Activated CD4-positive, alpha-beta T cell treated with anti-CD3 and anti-CD28 coated beads, Interleukin-2, amount 50 U/mL, for 48 hours (primary cell): ENCODE measurements around the gene NDFIP1.

Source experiments
- DNase-seq, 2 experiments: peaks; one replicate each; pipeline ENCODE4 v3.0.0-alpha.2; 2020

NDFIP1 gene

GRCh38 chr5:142108432-142109330 is at the start of gene NDFIP1:
Gene NDFIP1 (plus strand): TSS chr5:142108779. CDS start chr5:142108975, 196 bp downstream.
- DNase-seq = peak; percentile 82 to 86

GRCh38 chr5:142059304-142059940 is 49.2 kb upstream of the NDFIP1 start:
- no peak for DNase-seq

GRCh38 chr5:142063376-142063775 is 45.2 kb upstream of the NDFIP1 start:
- no peak for DNase-seq

GRCh38 chr5:142063878-142064331 is 44.7 kb upstream of the NDFIP1 start:
- peak; percentile 30 to 46 for DNase-seq

- DNase-seq = no peak
Measured at GRCh38 chr5:142065273-142065672, 43.3 kb upstream of the NDFIP1 start.

GRCh38 chr5:142069606-142070399 is 38.8 kb upstream of the NDFIP1 start:
- no peak for DNase-seq

- DNase-seq = no peak
Measured at GRCh38 chr5:142070734-142071133, 37.8 kb upstream of the NDFIP1 start.

- DNase-seq = no peak
Measured at GRCh38 chr5:142072488-142072887, 36.1 kb upstream of the NDFIP1 start.

GRCh38 chr5:142073362-142073988 is 35.1 kb upstream of the NDFIP1 start:
- no peak for DNase-seq

GRCh38 chr5:142074006-142074405 is 34.6 kb upstream of the NDFIP1 start:
- DNase-seq = no peak

- no peak for DNase-seq
Measured at GRCh38 chr5:142078221-142078620, 30.4 kb upstream of the NDFIP1 start.

GRCh38 chr5:142078706-142079105 is 29.9 kb upstream of the NDFIP1 start:
- DNase-seq = no peak

- DNase-seq = no peak
Measured at GRCh38 chr5:142079306-142079721, 29.3 kb upstream of the NDFIP1 start.

GRCh38 chr5:142080248-142080647 is 28.3 kb upstream of the NDFIP1 start:
- no peak for DNase-seq

GRCh38 chr5:142082182-142082781 is 26.3 kb upstream of the NDFIP1 start:
- peak in 1 of 2 experiments; percentile 32 for DNase-seq

GRCh38 chr5:142086229-142086628 is 22.4 kb upstream of the NDFIP1 start:
- DNase-seq = no peak

- DNase-seq = no peak
Measured at GRCh38 chr5:142086679-142087078, 21.9 kb upstream of the NDFIP1 start.

GRCh38 chr5:142087920-142088679 is 20.5 kb upstream of the NDFIP1 start:
- peak; percentile 65 to 76 for DNase-seq

- peak in 1 of 2 experiments; percentile 34 for DNase-seq
Measured at GRCh38 chr5:142088855-142089479, 19.6 kb upstream of the NDFIP1 start.

- DNase-seq = no peak
Measured at GRCh38 chr5:142091012-142091411, 17.6 kb upstream of the NDFIP1 start.

GRCh38 chr5:142091922-142092321 is 16.7 kb upstream of the NDFIP1 start:
- no peak for DNase-seq
